AG09319 (cell line): Measurements from ENCODE around the gene ATL2.

Experiments
- DNase-seq: peaks from one replicate; pipeline ENCODE4 v3.0.0-alpha.2; 2010; ENCODE audit warnings: low read depth; ENCODE audit errors: extremely low read depth
- TF ChIP-seq, protein P1 (sequence below): IDR thresholded peaks from 2 replicates; pipeline ENCODE4 v1.5.1; 2011; ENCODE audit warnings: low read depth, mild to moderate bottlenecking, inconsistent platforms, low read length, moderate library complexity

Gene ATL2

DNA sequence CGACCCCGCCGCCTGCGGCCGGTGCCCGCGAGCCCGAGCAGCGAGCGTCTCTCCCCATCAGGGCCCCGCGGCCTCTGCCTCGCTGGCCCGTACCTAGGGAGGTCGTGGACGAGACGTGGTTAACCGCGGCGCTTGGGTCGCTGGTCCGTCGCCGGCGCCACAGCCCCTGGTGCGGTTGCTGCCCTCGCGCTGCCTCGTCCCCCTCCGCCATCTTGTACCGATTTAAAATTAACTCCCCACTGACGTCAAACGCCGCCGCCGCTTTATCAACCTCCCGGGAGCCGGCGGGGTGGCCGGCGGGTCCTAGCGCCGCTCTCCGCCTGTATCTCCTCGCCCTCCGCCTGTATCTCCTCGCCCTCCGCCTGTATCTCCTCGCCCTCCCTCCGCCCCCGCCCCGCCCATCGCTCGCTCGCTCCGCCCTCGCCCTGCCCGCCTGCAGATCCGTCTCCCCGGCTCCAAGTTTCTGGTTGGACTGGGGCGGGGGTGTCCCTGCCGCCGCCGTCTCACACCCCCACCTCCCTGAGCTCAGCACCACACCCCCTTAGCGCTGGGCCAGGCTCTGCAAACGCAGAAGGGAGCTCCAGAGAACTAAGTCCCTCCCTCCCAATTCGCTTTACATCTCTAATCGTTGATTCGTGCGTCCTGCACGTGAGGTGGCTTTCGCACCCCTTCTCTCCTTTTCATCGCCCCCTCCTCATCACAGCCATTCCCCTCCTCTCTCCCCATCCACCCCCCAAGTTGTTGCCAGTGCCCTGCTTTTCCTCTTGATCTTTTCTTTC lies at the start of gene ATL2:
TSS of gene ATL2 (minus strand) at position 224 of the 779 bp plus-strand sequence. CDS start at position 211, 13 bp downstream.
- TF ChIP-seq, protein P1, sequence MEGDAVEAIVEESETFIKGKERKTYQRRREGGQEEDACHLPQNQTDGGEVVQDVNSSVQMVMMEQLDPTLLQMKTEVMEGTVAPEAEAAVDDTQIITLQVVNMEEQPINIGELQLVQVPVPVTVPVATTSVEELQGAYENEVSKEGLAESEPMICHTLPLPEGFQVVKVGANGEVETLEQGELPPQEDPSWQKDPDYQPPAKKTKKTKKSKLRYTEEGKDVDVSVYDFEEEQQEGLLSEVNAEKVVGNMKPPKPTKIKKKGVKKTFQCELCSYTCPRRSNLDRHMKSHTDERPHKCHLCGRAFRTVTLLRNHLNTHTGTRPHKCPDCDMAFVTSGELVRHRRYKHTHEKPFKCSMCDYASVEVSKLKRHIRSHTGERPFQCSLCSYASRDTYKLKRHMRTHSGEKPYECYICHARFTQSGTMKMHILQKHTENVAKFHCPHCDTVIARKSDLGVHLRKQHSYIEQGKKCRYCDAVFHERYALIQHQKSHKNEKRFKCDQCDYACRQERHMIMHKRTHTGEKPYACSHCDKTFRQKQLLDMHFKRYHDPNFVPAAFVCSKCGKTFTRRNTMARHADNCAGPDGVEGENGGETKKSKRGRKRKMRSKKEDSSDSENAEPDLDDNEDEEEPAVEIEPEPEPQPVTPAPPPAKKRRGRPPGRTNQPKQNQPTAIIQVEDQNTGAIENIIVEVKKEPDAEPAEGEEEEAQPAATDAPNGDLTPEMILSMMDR: no peak
- DNase-seq: peak; percentile 88

DNA sequence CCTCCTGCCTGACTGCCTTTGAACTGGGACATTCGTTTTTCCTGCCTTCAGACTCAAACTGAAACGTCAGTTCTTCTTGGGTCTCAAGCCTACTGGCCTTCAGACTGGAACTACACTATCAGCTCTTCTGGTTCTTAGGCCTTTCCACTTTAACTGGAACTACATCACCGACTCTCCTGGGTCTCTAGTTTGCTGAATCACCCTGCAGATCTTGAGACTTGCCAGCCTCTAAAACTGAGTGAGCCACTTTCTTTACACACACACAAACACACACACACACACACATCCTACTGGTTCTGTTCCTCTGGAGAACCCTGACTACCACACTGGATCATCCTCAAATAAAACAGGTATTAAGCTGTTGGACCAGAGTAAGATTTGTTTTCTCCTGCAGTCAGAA lies 46.7 kb upstream of the ATL2 start:
- DNase-seq: no peak
- TF ChIP-seq, protein P1: no peak

DNA sequence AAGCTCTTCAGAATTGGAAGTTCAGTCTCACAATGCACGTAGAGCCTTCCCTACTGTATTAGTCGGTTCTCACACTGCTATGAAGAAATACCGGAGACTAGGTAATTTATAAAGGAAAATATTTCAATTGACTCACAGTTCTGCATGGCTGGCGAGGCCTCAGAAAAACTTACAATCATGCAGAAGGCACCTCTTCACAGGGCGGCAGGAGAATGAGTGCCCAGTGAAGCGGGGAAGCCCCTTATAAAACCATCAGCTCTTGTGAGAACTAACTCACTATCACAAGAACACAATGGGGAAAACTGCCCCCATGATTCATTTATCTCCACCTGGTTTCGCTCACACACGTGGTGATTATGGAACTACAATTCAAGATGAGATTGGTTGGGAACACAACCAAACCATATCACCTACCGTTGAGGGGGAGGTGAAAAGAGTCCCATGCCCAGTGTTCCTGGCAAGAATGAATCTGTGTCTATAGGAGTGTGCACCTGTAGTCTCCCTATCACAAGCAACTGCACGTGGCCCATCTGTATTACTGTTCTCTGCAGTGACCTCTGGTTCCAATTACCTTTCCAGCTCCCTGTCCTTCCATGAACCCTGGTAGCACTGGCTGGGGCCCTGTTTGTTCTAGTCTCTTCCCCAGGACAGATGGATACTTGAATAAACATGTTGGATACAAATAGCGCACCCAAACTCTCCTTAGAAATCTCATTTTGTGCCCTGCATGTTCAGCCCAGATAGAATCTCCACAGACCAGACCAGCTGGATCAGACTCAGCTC lies 44.4 kb upstream of the ATL2 start:
- no peak for DNase-seq
- TF ChIP-seq, protein P1: no peak

DNA sequence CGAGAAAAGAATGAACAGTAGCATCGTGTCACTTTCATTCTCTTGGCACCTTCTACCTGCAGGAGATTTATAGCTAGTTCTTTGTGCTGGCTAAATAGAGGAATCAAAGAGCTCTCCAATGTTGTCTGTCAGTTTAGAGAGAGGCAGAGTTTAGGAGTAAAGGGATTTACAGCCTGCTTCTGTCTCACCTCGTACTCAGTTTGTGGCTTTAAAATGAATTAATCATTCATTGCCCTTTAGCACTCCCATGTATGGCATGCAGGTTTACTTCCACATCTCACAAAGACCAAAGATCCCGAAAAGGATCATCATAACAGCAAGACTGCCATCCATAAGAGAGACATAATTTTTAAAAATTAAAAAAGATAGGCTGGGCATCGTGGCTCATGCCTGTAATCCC lies 42.4 kb upstream of the ATL2 start:
- DNase-seq: no peak
- TF ChIP-seq, protein P1: no peak

DNA sequence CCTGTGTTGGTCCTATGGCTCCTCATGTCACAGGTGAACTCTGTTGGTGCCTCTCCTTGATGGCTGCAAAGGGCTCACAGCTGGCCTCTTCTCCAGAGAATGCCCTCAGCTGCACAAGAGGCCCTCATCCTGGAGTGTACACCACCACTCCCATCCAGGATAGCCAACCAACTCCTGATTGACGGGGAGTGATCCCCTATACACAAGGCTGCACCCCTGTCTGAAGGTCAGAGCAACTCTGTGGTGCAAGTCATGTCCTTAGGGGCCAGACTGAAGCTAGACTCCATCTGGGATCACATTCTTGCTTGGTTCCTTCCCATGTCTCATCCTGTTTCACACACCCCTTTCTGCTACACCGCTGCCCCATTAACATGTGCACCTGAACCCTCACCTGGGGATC lies 41.7 kb upstream of the ATL2 start:
- TF ChIP-seq, protein P1: no peak
- no peak for DNase-seq

DNA sequence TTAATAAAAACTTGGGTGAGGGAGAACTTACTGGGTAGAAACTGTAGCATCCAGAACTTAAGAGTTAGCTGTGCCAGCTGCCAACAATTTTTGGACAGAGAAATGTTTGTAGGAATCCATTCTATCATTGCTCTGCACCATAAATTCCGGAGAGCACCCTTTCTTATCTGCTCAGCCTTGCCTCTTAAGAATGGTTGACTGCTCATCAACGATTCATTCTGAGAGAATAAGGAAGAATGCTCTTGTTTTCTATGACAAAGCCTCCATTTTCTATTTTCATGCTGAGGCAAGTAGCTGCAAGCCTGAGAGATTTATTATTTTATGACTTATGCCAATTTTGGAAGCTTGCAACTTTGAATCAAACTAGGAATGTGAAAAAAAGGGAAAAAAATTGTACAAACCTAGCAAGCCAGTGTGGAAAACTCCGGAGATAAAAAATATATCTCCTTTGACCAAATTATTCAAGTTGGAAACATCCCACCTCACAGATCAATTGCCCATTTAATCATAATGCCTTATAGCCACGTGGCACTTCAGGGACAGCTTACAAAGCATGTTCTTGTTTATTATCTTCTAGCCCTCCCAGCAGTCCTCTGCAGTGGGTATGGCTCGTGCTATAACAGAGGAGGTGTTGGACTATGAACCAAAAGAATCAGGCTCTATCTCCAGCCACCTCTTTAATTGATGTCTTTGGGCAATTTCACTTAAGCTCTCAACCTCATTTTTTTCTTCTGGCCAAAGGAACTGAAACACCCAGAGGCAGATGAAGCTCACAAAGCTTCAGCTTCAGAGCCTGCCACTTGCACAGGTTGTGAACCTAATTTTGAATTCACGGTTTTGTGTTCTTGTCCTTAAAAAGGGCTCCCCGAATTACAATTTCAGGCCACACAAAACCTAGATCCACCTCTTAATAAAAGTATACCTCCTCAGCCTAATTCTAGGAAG lies 40.9 kb upstream of the ATL2 start:
- TF ChIP-seq, protein P1: no peak
- DNase-seq: no peak
